Measurements from ENCODE around the gene FHOD1.

FHOD1 gene

DNA sequence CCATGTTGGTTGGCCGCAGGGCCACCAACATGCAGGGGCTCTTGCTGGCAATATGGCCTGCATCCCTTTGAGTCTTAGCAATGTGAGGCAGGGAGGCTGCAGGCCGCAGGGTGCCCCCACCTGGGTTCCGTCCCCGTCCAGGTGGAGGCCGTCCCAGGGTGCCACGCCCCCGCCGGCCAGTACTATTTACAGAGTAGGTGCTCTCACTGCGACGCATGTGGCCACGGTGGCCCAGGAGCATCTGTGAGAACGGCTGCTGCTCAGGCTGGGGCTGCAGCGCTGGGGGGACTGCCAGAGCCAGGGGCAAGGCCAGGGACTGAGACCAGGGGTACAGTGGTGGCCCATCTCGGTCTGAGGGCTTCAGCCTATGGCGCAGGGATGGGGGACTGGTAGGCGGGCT is 67.1 kb downstream of the FHOD1 start:
- H3K4me3 ChIP-seq (ENCODE audit: low read depth, low read length): no peak overlapping the region
- no peak for DNase-seq (ENCODE audit: low read depth)
- no peak for TF ChIP-seq CTCF (IDR thresholded peaks at IDR 0.05; ENCODE audit: low read depth, low read length, missing control alignments)
- in situ Hi-C loops (cut with HindIII; ENCODE audit: low sequenced_read_pairs): no loop called here

DNA sequence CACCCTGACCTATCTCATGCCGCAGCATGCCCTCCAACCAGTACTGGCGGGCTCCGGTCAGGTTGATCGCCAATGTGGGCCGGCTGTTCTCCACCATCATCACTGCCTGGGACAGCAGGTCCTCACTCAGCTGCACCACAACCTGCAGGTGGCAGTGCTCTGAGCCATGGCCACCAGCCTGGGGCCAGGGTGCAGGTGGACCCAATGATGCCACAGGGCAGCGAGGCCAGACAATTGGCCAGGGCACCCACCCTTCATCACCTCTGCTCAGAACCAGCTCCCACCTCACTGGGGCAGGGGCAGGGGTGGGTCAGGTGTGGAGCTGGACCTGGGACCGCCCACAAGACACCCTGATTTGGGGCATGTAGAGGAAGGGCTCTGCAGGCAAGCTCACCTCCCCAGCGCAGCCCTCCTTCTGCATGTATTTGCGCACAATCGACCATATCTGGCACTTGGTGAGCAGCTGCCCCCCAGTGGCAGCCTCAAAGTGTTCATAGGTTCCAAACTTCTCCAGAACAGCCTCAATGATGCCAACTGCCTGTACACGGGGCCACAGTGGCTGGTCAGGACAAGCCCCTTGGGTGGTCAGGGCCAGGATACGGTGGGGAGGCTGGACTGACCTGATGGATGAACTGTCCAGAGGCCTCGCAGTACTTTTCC is 67.7 kb downstream of the FHOD1 start:
- in situ Hi-C loops (cut with HindIII; ENCODE audit: low sequenced_read_pairs): no loop called here
- no peak for DNase-seq (ENCODE audit: low read depth)
- TF ChIP-seq CTCF (IDR thresholded peaks at IDR 0.05; ENCODE audit: low read depth, low read length, missing control alignments): no peak
- H3K4me3 ChIP-seq (ENCODE audit: low read depth, low read length): no peak overlapping the region
